Anterior cingulate cortex (tissue), 58 donors: ENCODE results near the gene UBAP1L.

Experiments used
- DNase-seq, 58 donors: peaks; one replicate each; lab custom pipeline; 2025; lab: John Stamatoyannopoulos, UW

Gene UBAP1L

GRCh38 chr15:65068403-65068788, 46.6 kb downstream of the UBAP1L start:
- peak in 5 of 58 donors; percentile 18 to 71 (median 36) for DNase-seq

GRCh38 chr15:65067645-65068402, 47.2 kb downstream of the UBAP1L start, which contains the start of gene RASL12:
TSS of gene RASL12 (minus strand) at chr15:65067991. CDS start at chr15:65067835, 156 bp downstream.
- DNase-seq = no peak

GRCh38 chr15:65067317-65067644, 47.7 kb downstream of the UBAP1L start:
- no peak for DNase-seq

- DNase-seq = peak in 3 of 58 donors; percentile 19 to 43 (median 21)
Measured at GRCh38 chr15:65066635-65067316, 48.2 kb downstream of the UBAP1L start.

- no peak for DNase-seq
Measured at GRCh38 chr15:65066001-65066634, 48.9 kb downstream of the UBAP1L start.

- DNase-seq = no peak
Measured at GRCh38 chr15:65062726-65063125, 52.3 kb downstream of the UBAP1L start.

GRCh38 chr15:65062061-65062460, 52.9 kb downstream of the UBAP1L start:
- no peak for DNase-seq

GRCh38 chr15:65060641-65061397, 54.2 kb downstream of the UBAP1L start:
- DNase-seq = peak in 47 of 58 donors; percentile 8 to 83 (median 59)

- DNase-seq = no peak
Measured at GRCh38 chr15:65059931-65060596, 54.9 kb downstream of the UBAP1L start.

GRCh38 chr15:65059369-65059750, 55.6 kb downstream of the UBAP1L start:
- no peak for DNase-seq

GRCh38 chr15:65058394-65059368, 56.3 kb downstream of the UBAP1L start:
- peak in 38 of 58 donors; percentile 13 to 81 (median 44) for DNase-seq

- no peak for DNase-seq
Measured at GRCh38 chr15:65057549-65057940, 57.5 kb downstream of the UBAP1L start.

GRCh38 chr15:65056868-65057548, 58.0 kb downstream of the UBAP1L start:
- DNase-seq = no peak

- peak in 23 of 58 donors; percentile 11 to 66 (median 30) for DNase-seq
Measured at GRCh38 chr15:65056106-65056505, 58.9 kb downstream of the UBAP1L start.

GRCh38 chr15:65055201-65055870, 59.7 kb downstream of the UBAP1L start:
- DNase-seq = no peak

- peak in 52 of 58 donors; percentile 15 to 79 (median 56) for DNase-seq
Measured at GRCh38 chr15:65054333-65055200, 60.4 kb downstream of the UBAP1L start.

GRCh38 chr15:65052956-65053355, 62.0 kb downstream of the UBAP1L start:
- DNase-seq = no peak
